GM19351 (cell line): ENCODE data around the gene BANP.
"Not testable (repeated sequence)": the region's sequence is repeated elsewhere in the genome, so short reads cannot be mapped to it uniquely, and the experiment has no call there.

Experiments
- ATAC-seq: cut with Tn5 transposase; IDR thresholded peaks from one replicate; pipeline ENCODE4 v1.9.1; 2021; ENCODE audit warnings: mild to moderate bottlenecking, moderate library complexity; ENCODE audit not compliant: unreplicated experiment

The BANP gene

DNA sequence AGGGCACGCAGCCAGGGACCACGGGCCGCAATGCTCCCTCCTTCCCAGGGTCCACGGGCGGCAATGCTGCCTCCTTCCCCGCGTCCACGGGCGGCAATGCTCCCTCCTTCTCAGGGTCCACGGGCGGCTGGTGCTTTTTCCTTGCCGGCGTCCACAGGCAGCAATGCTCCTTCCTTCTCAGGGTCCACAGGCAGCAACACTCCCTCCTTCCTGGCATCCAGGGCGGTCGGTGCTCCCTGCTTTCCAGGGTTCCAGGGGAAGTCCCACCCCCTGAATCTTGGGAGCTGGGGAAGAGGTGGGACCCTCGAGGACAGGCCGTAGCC is 143.0 kb downstream of the BANP start:
- not testable (repeated sequence) for ATAC-seq

DNA sequence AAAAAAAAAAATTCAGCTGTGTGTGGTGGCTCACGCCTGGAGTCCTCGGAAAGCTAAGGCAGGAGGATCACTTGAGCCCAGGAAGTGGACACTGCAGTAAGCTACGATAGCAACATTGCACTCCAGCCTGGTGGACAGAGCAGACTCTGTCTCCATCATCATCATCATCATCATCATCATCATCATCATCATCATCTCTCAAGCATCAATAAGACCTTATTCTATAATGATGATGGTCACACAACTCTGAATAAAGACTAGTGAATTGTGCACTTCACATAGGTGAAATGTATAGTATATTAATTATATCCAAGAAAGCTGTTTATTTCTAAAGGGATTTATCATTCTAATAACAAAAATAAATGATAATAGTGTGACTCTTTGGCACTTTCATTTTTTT is 143.7 kb downstream of the BANP start:
- ATAC-seq: not testable (repeated sequence)

DNA sequence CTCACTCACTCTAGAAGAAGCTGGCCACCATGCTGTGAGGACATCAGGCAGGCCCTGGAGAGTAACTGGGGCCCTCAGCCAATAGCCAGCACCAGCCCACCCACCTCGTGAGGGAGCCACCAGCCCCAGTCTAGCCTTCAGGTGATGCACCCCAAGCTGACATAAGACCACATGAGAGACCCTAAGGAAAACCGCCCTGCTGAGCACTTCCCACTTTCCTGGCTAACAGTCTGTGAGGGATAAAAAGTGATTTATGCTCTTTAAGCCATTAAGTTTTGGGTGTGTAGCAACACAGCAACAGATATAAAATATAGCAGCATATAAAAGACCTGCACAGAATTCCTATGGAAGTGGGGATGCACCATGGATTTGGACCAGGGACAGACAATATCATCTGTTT is 145.4 kb downstream of the BANP start:
- ATAC-seq: not testable (repeated sequence)

DNA sequence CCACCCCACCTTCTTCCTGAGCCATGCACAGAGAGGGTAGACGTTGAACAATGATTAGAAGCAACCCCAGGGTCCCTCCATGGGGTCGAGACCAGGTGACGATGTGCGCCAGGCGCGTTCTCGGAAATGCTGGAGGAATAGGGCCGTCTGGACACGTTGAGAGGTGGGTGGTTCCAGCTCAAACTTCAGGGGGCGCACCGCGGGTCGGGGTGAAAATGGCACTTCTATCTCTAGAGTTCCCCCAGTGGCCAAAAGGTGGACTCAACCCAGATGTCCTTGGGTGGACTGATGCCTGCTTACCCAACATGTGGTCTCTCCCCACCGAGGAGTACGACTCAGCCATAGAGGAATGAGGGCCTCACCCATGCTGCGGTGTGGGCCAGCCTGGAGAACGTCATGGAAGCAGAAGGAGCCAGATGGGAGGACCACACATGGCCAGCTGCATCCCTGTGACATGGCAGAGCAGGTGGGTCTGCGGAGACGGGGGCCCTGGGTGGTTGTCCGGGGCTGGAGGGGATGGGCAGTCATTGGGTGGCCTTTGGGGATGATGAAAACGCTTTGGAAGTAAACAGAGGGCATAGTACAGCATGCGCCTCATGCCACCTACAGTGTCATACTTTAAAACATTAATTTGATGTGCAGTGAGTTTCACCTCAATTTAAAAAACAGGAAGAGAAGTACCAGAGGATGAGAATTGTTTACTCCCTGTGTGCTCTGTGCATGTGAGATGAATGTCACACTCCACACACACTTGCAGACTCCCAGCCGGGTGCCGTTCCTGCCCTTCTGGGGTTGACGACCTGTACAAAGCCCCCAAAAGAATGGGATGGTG is 147.7 kb downstream of the BANP start:
- ATAC-seq: not testable (repeated sequence)

- ATAC-seq: no peak
These were observed 148.3 kb downstream of the BANP start for GRCh38 chr16:88099563-88099890.

GRCh38 chr16:88099956-88100355 is 148.7 kb downstream of the BANP start:
- ATAC-seq: not testable (repeated sequence)

- not testable (repeated sequence) for ATAC-seq
These were observed 149.8 kb downstream of the BANP start for GRCh38 chr16:88100801-88101622.

GRCh38 chr16:88101623-88102105 is 150.4 kb downstream of the BANP start:
- not testable (repeated sequence) for ATAC-seq

GRCh38 chr16:88102597-88102996 is 151.4 kb downstream of the BANP start:
- no peak for ATAC-seq

DNA sequence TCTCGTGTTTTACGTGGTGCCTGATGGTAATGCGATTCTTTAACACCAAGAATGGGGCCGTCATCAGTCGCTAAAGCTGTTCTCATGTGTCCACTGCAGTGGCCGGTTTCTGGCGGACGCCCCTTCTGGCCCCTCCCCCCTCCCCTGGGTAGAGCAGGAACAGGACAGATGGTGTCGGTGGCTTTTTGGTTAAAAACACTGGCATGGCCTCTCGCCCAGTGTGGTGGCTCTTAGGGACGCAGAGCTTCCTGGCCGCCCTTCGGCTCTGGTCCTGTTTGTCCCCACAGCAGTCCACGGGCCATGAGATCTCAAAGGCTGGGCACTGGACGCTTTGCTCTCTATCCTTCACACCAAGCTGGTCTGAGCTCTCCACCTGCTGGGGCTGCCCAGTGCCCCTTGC is 151.8 kb downstream of the BANP start:
- no peak for ATAC-seq

- no peak for ATAC-seq
These were observed 152.5 kb downstream of the BANP start for GRCh38 chr16:88103581-88104188.

DNA sequence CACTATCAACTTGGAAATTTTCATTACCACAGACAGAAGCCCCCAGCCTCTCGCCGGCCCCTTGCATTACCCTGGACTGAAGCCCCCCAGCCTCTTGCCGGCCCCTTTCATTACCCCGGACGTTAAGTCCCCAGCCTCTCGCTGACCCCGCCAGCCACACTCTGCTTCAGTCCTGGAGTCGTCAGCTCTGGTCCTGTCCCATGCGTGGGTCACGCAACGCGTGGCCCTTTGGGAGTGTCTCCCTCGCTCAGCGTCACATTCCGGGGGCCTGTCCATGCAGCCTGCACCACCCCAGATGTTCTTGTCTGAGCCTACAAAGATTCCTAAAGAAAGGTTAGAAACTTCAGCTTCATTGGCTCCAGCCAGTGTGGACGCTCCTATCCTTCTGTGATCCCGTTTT is 153.1 kb downstream of the BANP start:
- not testable (repeated sequence) for ATAC-seq

DNA sequence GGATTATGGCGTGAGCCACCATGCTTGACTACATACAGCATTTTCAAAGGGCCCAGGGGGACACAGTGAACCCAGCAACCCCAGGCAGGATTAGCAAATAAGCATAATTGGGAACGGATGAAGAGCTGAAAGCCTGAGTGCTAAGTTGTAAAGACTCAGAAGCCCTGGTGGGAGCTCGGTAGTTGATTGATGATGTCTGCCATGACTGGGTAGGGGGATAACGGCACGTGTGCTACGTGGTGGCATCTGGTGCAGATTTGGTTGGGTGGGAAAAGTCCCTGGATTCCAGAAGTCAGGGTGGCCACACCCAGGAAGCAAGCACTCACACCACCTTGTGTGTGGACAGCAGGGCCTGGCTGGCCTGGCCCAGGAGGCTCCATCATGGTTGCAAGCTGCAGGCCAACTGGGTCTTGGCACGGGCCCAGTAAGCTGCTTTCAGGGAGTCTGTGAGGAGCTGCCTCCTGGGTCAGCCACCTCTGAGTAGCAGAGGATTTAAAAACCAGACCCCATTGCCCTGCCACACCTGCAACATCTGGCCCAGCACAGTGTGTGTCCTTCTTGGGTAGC is 154.4 kb downstream of the BANP start:
- not testable (repeated sequence) for ATAC-seq

- ATAC-seq: not testable (repeated sequence)
These were observed 155.3 kb downstream of the BANP start for GRCh38 chr16:88106566-88106965.

- ATAC-seq: no peak
These were observed 157.5 kb downstream of the BANP start for GRCh38 chr16:88108762-88109161.

GRCh38 chr16:88109726-88110621 is 158.7 kb downstream of the BANP start:
- not testable (repeated sequence) for ATAC-seq

GRCh38 chr16:88110875-88111494 is 159.8 kb downstream of the BANP start:
- ATAC-seq: not testable (repeated sequence)

GRCh38 chr16:88111976-88112375 is 160.7 kb downstream of the BANP start:
- not testable (repeated sequence) for ATAC-seq

DNA sequence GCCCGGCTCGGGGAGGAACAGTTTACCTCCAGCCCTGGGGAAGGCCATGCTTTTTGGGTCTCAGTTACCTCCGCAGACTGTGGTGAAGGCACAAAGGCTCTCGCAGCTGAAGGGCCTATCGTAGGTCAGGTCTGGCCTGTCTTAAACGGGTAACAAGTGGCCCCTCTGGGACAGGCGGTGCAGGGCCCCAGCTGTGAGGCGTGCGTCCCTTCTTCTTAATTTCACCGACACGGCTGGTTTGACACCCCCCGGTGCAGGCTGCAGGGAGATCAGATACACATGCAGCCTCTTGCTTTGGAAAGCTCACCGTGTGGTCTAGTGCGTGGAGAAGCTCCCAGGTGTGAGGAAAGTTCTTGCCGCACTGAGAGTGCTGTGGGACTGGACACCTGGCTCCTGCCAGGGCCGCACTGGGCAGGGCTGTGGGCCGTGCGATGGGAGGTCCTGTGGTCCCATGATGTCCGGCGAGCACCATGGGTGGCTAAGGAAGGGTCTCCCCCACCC is 162.4 kb downstream of the BANP start:
- ATAC-seq: no peak
